ENCODE data around the gene DRD4. TPM values are rescaled to one million over a fixed set of nuclear protein-coding genes. Genes with fewer than 3 reads are reported as not detected.

Gene DRD4
- total RNA-seq, 1 experiment from 2014 or later, result 0.44 TPM

- no peaks in the 10 kb centered on the region for H3K9me3 Mint-ChIP-seq (ENCODE audit: unreplicated experiment)
- no peak overlapping the region for H3K27ac Mint-ChIP-seq (ENCODE audit: low read depth, unreplicated experiment)
- TF ChIP-seq, protein P1, sequence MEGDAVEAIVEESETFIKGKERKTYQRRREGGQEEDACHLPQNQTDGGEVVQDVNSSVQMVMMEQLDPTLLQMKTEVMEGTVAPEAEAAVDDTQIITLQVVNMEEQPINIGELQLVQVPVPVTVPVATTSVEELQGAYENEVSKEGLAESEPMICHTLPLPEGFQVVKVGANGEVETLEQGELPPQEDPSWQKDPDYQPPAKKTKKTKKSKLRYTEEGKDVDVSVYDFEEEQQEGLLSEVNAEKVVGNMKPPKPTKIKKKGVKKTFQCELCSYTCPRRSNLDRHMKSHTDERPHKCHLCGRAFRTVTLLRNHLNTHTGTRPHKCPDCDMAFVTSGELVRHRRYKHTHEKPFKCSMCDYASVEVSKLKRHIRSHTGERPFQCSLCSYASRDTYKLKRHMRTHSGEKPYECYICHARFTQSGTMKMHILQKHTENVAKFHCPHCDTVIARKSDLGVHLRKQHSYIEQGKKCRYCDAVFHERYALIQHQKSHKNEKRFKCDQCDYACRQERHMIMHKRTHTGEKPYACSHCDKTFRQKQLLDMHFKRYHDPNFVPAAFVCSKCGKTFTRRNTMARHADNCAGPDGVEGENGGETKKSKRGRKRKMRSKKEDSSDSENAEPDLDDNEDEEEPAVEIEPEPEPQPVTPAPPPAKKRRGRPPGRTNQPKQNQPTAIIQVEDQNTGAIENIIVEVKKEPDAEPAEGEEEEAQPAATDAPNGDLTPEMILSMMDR (IDR thresholded peaks at IDR 0.05; ENCODE audit: unreplicated experiment), result no peak
- intact Hi-C loops (cut with micrococcal nuclease), result no loop called here
- no peak overlapping the region for H3K4me3 Mint-ChIP-seq (ENCODE audit: unreplicated experiment)
- H3K27me3 Mint-ChIP-seq (ENCODE audit: insufficient read depth, unreplicated experiment), result no peaks in the 10 kb centered on the region
- POLR2A ChIA-PET, result interaction anchor here (0.8 kb wide), 1 partner anchor 14 kb away, joined by 3 read pairs; no protein-coding TSS in a partner anchor
- CTCF ChIA-PET, result no interaction called here
- DNase-seq (ENCODE audit: unreplicated experiment), result no peak
- H3K36me3 Mint-ChIP-seq (ENCODE audit: insufficient read depth, unreplicated experiment), result peaks cover 82% of the 10 kb centered on the region
- no TSS peak for BruUV-seq (replicated peaks)
- H3K4me1 Mint-ChIP-seq (ENCODE audit: insufficient read depth, unreplicated experiment), result no peaks in the 10 kb centered on the region
Measured at GRCh38 chr11:590997-591396, 46.1 kb upstream of the DRD4 start.

- no peaks in the 10 kb centered on the region for H3K4me1 Mint-ChIP-seq (ENCODE audit: insufficient read depth, unreplicated experiment)
- H3K9me3 Mint-ChIP-seq (ENCODE audit: unreplicated experiment), result no peaks in the 10 kb centered on the region
- TF ChIP-seq, protein P1 (IDR thresholded peaks at IDR 0.05; ENCODE audit: unreplicated experiment), result no peak
- H3K4me3 Mint-ChIP-seq (ENCODE audit: unreplicated experiment), result no peak overlapping the region
- H3K27me3 Mint-ChIP-seq (ENCODE audit: insufficient read depth, unreplicated experiment), result no peaks in the 10 kb centered on the region
- BruUV-seq (replicated peaks), result no TSS peak
- CTCF ChIA-PET, result no interaction called here
- peaks cover 78% of the 10 kb centered on the region for H3K36me3 Mint-ChIP-seq (ENCODE audit: insufficient read depth, unreplicated experiment)
- POLR2A ChIA-PET, result no interaction called here
- H3K27ac Mint-ChIP-seq (ENCODE audit: low read depth, unreplicated experiment), result no peak overlapping the region
- no peak for DNase-seq (ENCODE audit: unreplicated experiment)
- intact Hi-C loops (cut with micrococcal nuclease), result no loop called here
Measured at GRCh38 chr11:592501-592900, 44.6 kb upstream of the DRD4 start.

- H3K9me3 Mint-ChIP-seq (ENCODE audit: unreplicated experiment), result no peaks in the 10 kb centered on the region
- BruUV-seq (replicated peaks), result no TSS peak
- no peak for DNase-seq (ENCODE audit: unreplicated experiment)
- H3K4me1 Mint-ChIP-seq (ENCODE audit: insufficient read depth, unreplicated experiment), result no peaks in the 10 kb centered on the region
- TF ChIP-seq, protein P1 (IDR thresholded peaks at IDR 0.05; ENCODE audit: unreplicated experiment), result no peak
- ChIA-PET POLR2A (no interaction called here), CTCF (no interaction called here)
- H3K27ac Mint-ChIP-seq (ENCODE audit: low read depth, unreplicated experiment), result peak overlapping the region; percentile 66
- H3K4me3 Mint-ChIP-seq (ENCODE audit: unreplicated experiment), result no peak overlapping the region
- peaks cover 74% of the 10 kb centered on the region for H3K36me3 Mint-ChIP-seq (ENCODE audit: insufficient read depth, unreplicated experiment)
- intact Hi-C loops (cut with micrococcal nuclease), result no loop called here
- H3K27me3 Mint-ChIP-seq (ENCODE audit: insufficient read depth, unreplicated experiment), result no peaks in the 10 kb centered on the region
Measured at GRCh38 chr11:592918-593317, 44.2 kb upstream of the DRD4 start.

DNA sequence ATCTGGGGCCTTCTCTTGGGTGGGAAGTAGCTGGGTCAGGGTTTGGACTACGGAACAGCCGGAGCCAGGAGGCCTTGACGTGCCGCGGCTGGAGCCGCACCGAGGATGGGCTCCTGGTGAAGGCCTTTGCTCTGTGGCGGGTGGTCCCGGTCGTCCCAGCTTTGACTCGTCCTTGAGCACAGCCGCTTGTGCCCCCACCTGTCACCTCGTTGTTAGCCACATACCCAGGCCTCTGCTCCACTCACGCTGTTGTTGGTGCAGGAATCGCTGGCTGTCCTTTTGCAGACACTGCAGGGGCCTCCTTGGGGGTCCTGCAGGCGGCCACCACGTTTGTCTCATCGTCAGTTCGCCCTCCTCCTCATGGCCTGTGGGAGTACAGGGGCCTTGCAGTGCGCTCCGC lies 43.7 kb upstream of the DRD4 start:
- CTCF ChIA-PET, result no interaction called here
- no peak overlapping the region for H3K4me3 Mint-ChIP-seq (ENCODE audit: unreplicated experiment)
- intact Hi-C loops (cut with micrococcal nuclease), result no loop called here

More for the DNA sequence above, 43.7 kb upstream of the DRD4 start:
- no peaks in the 10 kb centered on the region for H3K27me3 Mint-ChIP-seq (ENCODE audit: insufficient read depth, unreplicated experiment)
- no peaks in the 10 kb centered on the region for H3K9me3 Mint-ChIP-seq (ENCODE audit: unreplicated experiment)
- no TSS peak for BruUV-seq (replicated peaks)
- no peaks in the 10 kb centered on the region for H3K4me1 Mint-ChIP-seq (ENCODE audit: insufficient read depth, unreplicated experiment)
- peak overlapping the region; percentile 66 for H3K27ac Mint-ChIP-seq (ENCODE audit: low read depth, unreplicated experiment)
- no peak for DNase-seq (ENCODE audit: unreplicated experiment)
- TF ChIP-seq, protein P1 (IDR thresholded peaks at IDR 0.05; ENCODE audit: unreplicated experiment), result no peak
- peaks cover 73% of the 10 kb centered on the region for H3K36me3 Mint-ChIP-seq (ENCODE audit: insufficient read depth, unreplicated experiment)
- POLR2A ChIA-PET, result no interaction called here

Data from MCF 10A (cell line).